Erythroblast (primary cell): Measurements from ENCODE around the gene IL6R.

Source experiments
- GATA1 ChIP-seq: IDR thresholded peaks from 2 replicates; pipeline ENCODE4 v1.6.1; 2011; ENCODE audit warnings: low read depth, mild to moderate bottlenecking, control low read depth, low read length, moderate library complexity
- POLR2A ChIP-seq: IDR thresholded peaks from 2 replicates; pipeline ENCODE4 v1.6.1; 2011; ENCODE audit warnings: mild to moderate bottlenecking, low read length

DNA sequence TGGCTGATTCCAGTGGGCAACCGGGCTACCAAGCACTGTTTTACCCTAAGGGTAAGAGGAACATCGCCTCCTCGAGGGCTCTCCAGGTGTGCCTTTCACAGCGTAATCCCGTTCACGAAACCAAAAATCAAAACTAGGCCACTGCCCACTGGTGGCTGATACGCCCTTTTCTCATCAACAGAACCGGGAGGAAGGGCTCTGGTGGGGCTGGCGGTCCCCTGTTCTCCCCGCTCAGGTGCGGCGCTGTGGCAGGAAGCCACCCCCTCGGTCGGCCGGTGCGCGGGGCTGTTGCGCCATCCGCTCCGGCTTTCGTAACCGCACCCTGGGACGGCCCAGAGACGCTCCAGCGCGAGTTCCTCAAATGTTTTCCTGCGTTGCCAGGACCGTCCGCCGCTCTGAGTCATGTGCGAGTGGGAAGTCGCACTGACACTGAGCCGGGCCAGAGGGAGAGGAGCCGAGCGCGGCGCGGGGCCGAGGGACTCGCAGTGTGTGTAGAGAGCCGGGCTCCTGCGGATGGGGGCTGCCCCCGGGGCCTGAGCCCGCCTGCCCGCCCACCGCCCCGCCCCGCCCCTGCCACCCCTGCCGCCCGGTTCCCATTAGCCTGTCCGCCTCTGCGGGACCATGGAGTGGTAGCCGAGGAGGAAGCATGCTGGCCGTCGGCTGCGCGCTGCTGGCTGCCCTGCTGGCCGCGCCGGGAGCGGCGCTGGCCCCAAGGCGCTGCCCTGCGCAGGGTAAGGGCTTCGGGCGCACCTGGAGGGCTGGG, at the start of gene IL6R:
- TF ChIP-seq POLR2A (no peak), GATA1 (no peak)
